ENCODE results near the gene MAML1.

- TF ChIP-seq CTCF (IDR thresholded peaks at IDR 0.05) (no peak), POLR2A (IDR thresholded peaks at IDR 0.05) (no peak)
These were observed 1.8 kb upstream of the MAML1 start for GRCh38 chr5:179730852-179731251.

All from right lobe of liver (tissue), 4 donors.